Measurements from ENCODE around the gene HTR2B.

HTR2B gene

DNA sequence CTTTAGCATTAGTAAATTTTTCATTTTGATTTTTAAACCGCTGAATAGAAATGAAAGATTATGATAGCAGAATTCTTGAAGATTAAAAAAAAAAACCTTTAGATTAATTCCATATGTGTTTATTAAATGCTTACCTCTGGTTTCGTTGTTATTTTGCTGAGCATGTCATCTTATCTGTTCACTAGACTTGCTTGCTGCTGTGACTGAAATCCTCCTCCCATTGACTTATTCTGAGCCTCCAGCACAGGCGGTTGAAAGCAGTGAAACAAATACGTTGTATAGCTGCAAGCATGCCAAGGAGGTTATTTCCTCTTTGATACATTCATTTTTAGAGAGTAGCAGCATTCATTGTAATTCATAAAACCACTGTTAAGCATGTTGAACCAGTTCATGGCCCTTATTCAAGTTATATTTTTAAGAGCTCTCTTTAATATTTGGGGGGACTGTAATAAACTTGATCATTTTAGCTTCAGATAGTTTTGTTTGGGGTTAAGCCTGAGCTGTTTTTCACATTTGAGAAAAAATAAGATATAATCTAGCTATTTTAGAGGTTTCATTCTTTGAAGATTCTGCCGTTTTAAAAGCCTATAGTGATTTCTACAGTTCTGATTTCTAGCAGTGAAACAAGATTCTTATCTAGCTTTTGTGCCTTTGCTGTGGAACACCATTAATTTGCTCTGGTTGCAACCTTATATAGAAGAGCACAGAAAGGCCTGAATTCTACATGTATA lies at the start of gene HTR2B:
HTR2B (minus strand) TSS at position 205 of the 731 bp plus-strand sequence. CDS start 1,278 bp downstream, outside the sequence.
- TF ChIP-seq, protein P1, sequence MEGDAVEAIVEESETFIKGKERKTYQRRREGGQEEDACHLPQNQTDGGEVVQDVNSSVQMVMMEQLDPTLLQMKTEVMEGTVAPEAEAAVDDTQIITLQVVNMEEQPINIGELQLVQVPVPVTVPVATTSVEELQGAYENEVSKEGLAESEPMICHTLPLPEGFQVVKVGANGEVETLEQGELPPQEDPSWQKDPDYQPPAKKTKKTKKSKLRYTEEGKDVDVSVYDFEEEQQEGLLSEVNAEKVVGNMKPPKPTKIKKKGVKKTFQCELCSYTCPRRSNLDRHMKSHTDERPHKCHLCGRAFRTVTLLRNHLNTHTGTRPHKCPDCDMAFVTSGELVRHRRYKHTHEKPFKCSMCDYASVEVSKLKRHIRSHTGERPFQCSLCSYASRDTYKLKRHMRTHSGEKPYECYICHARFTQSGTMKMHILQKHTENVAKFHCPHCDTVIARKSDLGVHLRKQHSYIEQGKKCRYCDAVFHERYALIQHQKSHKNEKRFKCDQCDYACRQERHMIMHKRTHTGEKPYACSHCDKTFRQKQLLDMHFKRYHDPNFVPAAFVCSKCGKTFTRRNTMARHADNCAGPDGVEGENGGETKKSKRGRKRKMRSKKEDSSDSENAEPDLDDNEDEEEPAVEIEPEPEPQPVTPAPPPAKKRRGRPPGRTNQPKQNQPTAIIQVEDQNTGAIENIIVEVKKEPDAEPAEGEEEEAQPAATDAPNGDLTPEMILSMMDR (IDR thresholded peaks at IDR 0.05; ENCODE audit: low read depth, low read length, missing control alignments), result no peak
- Histone ChIP-seq H3K36me3 (replicated peaks) (no peaks in the 10 kb centered on the region), H3K27ac (peak within 1 kb of the TSS; percentile 11), H3K27me3 (replicated peaks) (no peaks in the 10 kb centered on the region), H3K4me3 (ENCODE audit: low read depth, low read length) (no peak within 1 kb of the TSS)
- in situ Hi-C loops (cut with HindIII; ENCODE audit: low pct_ligation_motif_present, low sequenced_read_pairs), result no loop called here
- no peak for DNase-seq

DNA sequence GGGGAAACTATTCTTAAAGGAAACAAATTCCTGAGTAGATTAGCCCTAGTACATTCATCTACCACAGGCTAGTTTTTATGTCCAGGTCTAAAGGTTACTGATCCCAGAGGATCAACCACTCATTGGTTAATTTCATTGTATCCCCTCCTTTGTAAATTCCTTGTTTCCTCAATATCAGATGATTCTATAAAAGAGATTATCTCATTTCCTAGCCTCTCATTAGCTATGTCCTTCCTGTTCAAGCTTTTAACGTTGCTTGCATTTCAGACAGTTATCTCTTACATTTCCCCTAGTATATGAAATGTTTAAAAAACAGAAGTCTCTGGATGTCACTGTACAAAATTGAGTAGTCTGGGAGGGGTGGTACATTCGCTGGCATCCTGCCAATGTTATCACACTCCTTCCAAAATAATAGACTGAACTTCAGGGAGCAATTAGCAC lies 49.4 kb upstream of the HTR2B start:
- peaks cover 21% of the 10 kb centered on the region for H3K36me3 ChIP-seq (replicated peaks)
- TF ChIP-seq, protein P1 (IDR thresholded peaks at IDR 0.05; ENCODE audit: low read depth, low read length, missing control alignments), result no peak
- DNase-seq, result no peak
- H3K4me3 ChIP-seq (ENCODE audit: low read depth, low read length), result no peak overlapping the region
- H3K27ac ChIP-seq, result no peak overlapping the region
- no peaks in the 10 kb centered on the region for H3K27me3 ChIP-seq (replicated peaks)
- in situ Hi-C loops (cut with HindIII; ENCODE audit: low pct_ligation_motif_present, low sequenced_read_pairs), result no loop called here

DNA sequence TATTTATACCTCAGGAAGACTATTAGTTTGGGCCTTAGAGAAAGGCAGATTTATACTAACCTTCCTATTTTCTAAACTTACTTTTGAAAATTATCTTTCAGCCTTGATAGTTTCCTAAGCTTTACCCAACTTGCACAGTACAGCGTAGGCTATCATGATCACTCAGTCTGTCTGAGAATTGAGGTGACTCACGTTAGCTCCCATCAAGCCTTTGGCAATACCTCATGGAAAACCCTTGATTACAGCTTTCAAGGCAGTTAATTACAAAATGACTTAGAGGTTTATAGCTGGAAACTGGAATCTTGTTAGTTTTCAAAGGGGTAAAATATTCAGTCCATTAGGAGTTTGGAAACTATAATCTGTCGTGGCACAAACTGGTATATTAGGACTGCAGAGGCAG lies 47.2 kb upstream of the HTR2B start:
- Histone ChIP-seq H3K27me3 (replicated peaks) (no peaks in the 10 kb centered on the region), H3K4me3 (ENCODE audit: low read depth, low read length) (no peak overlapping the region), H3K36me3 (replicated peaks) (peaks cover 23% of the 10 kb centered on the region), H3K27ac (no peak overlapping the region)
- TF ChIP-seq, protein P1 (IDR thresholded peaks at IDR 0.05; ENCODE audit: low read depth, low read length, missing control alignments), result no peak
- no peak for DNase-seq
- in situ Hi-C loops (cut with HindIII; ENCODE audit: low pct_ligation_motif_present, low sequenced_read_pairs), result no loop called here

DNA sequence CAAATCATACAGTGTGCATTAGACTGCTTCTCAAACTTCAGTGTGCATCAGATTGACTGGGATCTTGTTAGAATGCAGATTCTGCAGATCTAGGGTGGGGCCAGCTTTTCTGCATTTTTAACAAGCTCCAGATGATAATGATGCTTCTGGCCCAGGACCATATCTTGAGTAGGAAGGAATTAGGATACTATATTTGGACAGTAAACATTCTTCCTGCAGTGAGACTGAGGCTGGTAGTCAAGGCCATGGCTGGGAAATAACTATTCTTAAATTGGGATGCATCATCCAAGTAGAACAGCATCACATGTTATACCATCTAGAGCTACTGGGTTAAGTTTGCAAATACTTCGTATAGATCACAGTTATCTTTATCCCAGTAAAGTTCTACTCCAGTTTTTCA lies 45.2 kb upstream of the HTR2B start:
- in situ Hi-C loops (cut with HindIII; ENCODE audit: low pct_ligation_motif_present, low sequenced_read_pairs), result no loop called here
- Histone ChIP-seq H3K36me3 (replicated peaks) (peaks cover 20% of the 10 kb centered on the region), H3K27me3 (replicated peaks) (no peaks in the 10 kb centered on the region), H3K27ac (no peak overlapping the region), H3K4me3 (ENCODE audit: low read depth, low read length) (no peak overlapping the region)
- no peak for DNase-seq
- TF ChIP-seq, protein P1 (IDR thresholded peaks at IDR 0.05; ENCODE audit: low read depth, low read length, missing control alignments), result no peak

DNA sequence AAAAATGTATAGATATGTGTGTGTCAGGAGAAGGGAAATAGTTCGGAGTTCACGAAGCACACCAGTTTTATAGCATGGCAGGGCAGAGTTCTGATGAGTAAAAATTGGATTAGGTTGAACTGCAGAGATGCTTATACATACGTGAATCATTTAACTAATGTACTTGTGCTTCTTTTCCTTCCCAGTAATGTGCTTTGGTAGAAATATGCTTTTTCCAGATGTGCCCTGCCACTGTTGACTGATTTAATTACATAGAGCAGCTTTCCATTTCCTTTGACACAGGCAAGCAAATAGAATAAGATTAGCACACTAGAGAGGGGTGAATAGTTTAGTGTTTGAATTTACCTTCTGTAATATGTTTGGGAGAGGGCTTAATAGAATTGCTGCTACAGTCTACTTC lies 44.6 kb upstream of the HTR2B start:
- Histone ChIP-seq H3K27me3 (replicated peaks) (no peaks in the 10 kb centered on the region), H3K4me3 (ENCODE audit: low read depth, low read length) (no peak overlapping the region), H3K36me3 (replicated peaks) (peaks cover 18% of the 10 kb centered on the region), H3K27ac (peak overlapping the region; percentile 34)
- no peak for DNase-seq
- TF ChIP-seq, protein P1 (IDR thresholded peaks at IDR 0.05; ENCODE audit: low read depth, low read length, missing control alignments), result no peak
- in situ Hi-C loops (cut with HindIII; ENCODE audit: low pct_ligation_motif_present, low sequenced_read_pairs), result no loop called here
